ENCODE data around the gene SNX10.

SNX10 gene

DNA sequence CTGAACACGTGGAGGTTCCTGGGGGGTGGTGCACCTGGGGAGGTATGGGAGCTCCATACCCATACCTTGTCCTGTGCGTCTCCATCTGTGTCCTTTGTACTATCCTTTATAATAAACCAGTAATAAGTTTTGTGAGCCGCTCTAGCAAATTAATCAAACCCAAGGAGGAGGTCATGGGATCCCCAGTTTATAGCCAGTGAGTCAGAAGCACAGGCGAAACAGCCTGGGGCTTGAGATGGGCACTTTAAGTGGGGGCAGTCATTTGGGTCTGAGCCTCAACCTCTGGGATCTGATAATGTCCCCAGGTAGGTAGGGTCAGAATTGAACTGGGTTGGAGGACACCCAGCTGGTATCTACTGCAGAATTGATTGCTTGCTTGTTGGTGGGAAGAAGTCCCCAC is 16.9 kb downstream of the SNX10 start:
- TF ChIP-seq POLR2A (IDR thresholded peaks at IDR 0.05; ENCODE audit: low read depth, low read length) = no peak
- no peak for DNase-seq (ENCODE audit: insufficient read length, low spot score)
- FAIRE-seq = no peak

DNA sequence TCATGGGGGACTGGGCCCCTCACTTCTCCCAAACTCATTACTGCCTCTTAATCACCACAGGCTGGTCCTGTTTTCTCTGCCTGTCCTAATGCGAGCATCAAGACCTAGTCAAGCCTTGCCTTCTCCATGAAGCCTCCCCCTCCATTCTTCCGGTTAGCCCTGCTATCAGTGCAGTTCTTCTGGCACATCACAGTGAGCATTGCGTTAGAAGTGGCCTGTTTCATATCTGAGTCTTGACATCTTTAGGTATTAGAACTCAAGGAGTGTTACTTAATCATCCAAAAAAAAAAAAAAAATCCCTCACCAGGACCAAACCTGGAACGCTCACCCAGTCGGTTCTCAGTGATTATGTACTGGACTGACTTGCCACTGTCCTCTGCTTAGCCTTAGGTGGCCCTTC is 17.4 kb downstream of the SNX10 start:
- FAIRE-seq = no peak

DNA sequence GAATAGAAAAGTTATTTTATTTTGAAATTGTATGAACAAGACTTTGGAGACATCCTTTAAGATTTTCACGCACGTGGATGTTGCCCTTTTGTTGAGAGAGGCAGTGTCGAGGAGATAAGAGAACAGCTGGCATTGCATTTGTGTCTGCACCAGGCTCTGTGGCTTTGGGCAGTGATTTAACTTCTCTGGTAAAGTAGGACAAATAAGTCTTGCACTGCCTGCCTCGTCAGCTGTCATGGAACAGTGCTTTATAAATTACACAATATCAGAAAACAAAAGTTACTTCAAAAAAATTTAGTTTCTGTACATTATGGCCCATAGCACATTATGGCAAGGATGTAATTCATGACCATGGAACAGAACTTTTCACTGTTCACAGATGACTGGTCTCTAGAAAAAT is 20.1 kb downstream of the SNX10 start:
- DNase-seq (ENCODE audit: insufficient read length, low spot score) = no peak
- no peak for FAIRE-seq
- TF ChIP-seq POLR2A (IDR thresholded peaks at IDR 0.05; ENCODE audit: low read depth, low read length) = no peak

More for the DNA sequence above, 17.4 kb downstream of the SNX10 start:
- no peak for TF ChIP-seq POLR2A (IDR thresholded peaks at IDR 0.05; ENCODE audit: low read depth, low read length)
- DNase-seq (ENCODE audit: insufficient read length, low spot score) = no peak

DNA sequence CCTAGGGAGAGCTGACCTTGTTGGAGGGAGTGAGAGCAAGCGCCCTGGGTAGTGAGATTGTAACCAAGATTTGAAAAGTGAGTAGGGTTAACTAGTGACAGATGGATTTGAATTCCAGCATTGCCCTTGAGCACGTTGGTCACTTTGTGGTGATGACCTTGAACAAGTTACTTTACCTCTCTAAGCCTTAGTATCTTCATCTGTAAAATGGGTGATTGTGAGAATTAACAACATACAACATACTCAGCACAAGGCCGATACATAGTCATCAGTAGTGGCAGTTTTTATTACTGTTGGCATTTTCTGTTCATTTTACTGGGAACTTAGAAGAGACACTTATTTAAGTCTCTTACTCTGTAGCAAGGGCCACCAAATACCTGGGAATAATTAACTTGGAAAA is 25.5 kb downstream of the SNX10 start:
- FAIRE-seq (no peak), DNase-seq (ENCODE audit: insufficient read length, low spot score) (no peak)
- no peak for TF ChIP-seq POLR2A (IDR thresholded peaks at IDR 0.05; ENCODE audit: low read depth, low read length)

DNA sequence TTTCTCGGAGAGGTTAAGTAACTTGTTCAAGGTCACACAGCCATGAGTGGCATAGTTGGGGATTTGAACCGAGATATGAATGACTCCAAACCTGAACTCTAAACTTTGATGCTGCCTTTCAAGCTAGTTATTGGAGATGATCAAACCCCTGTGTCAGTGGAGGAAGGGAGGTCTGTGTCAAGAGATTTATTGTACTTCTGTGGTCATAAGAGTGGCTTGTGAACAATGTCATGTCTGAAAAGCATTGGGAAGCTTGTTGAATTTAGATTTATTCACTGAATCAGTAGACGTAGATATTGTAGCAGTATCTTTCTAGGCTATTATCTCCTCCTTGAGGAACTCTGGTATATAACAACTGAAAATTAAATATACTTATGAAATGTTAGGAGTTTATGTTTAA is 27.3 kb downstream of the SNX10 start:
- FAIRE-seq = no peak
- TF ChIP-seq POLR2A (IDR thresholded peaks at IDR 0.05; ENCODE audit: low read depth, low read length) = no peak
- DNase-seq (ENCODE audit: insufficient read length, low spot score) = no peak

DNA sequence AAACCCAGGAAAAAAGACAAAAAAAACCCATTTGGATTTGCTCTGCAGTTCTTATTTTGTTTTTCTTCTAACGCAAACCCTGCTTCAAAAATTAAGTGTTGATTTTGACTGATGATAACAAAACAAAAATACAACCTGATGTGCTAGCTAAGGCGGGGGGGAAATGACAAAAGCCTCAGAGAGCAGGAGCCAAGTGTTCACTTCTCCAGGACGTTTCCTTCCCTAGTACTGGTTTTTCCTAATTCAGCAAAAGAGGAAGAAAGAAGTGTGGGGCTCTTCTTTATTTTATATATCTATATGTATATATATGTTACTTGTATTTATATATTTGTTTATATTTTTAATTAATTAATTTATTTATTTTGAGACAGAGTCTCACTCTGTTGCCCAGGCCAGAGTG is 28.0 kb downstream of the SNX10 start:
- no peak for TF ChIP-seq POLR2A (IDR thresholded peaks at IDR 0.05; ENCODE audit: low read depth, low read length)
- DNase-seq (ENCODE audit: insufficient read length, low spot score) (no peak), FAIRE-seq (no peak)

DNA sequence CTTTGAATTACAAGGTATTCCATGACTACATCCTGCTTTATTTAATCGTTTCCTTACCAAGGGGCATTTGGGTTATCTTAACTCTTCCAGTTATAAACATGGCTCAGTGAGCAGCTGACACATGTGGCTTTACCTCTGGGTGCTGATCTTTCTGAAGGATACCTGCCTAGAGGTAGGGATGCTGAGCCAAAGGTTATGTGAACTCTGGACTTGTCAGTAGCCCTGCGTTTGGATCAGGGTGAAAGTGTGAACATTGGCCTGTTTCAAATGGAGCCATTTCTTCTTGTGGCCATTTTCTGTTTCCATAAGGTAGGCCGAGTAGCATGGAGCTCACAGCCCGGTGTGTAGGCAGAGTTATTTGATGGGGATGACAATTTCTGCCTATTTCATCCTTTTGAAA is 29.2 kb downstream of the SNX10 start:
- FAIRE-seq (no peak), DNase-seq (ENCODE audit: insufficient read length, low spot score) (no peak)
- no peak for TF ChIP-seq POLR2A (IDR thresholded peaks at IDR 0.05; ENCODE audit: low read depth, low read length)

DNA sequence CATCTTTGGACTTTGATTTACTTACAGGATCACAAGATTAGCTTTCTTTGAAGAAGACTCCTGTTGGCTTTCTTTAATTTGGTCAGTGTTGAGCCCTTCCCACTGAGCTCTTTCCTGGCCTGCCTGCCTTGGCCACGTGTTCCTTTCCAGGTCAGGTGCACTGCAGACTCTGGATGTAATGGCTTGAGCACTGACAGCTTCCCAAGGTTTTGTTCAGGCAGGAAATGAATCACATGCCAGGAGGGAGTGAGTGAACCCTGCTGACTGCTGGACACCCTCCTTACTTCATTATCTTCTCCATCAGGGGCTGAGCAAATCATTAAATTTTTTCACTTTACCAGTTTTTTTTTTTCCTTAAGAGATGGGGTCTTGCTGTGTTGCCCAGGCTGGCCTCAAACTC is 29.8 kb downstream of the SNX10 start:
- FAIRE-seq (peak; percentile 92), DNase-seq (ENCODE audit: insufficient read length, low spot score) (peak; percentile 82)
- no peak for TF ChIP-seq POLR2A (IDR thresholded peaks at IDR 0.05; ENCODE audit: low read depth, low read length)

DNA sequence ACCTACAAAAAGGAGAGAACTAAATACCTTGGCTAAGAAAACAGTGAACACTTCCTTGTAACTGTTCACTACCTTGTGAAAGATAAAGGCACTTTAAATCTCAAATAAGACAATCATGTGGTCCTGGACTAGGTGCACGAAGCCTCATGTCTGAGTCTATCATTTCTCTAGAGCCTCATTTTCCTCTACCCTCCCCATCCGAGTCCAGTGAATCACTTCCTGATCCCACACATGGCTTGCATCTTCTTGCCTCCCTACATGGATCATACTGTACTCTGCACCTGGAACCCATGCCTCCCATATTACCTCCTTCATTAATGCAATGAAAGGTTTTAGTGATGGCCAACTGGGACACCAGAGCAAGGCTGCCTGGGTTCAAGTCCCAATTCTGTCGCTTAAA is 34.5 kb downstream of the SNX10 start:
- FAIRE-seq (no peak), DNase-seq (ENCODE audit: insufficient read length, low spot score) (peak; percentile 47)
- TF ChIP-seq POLR2A (IDR thresholded peaks at IDR 0.05; ENCODE audit: low read depth, low read length) = no peak

DNA sequence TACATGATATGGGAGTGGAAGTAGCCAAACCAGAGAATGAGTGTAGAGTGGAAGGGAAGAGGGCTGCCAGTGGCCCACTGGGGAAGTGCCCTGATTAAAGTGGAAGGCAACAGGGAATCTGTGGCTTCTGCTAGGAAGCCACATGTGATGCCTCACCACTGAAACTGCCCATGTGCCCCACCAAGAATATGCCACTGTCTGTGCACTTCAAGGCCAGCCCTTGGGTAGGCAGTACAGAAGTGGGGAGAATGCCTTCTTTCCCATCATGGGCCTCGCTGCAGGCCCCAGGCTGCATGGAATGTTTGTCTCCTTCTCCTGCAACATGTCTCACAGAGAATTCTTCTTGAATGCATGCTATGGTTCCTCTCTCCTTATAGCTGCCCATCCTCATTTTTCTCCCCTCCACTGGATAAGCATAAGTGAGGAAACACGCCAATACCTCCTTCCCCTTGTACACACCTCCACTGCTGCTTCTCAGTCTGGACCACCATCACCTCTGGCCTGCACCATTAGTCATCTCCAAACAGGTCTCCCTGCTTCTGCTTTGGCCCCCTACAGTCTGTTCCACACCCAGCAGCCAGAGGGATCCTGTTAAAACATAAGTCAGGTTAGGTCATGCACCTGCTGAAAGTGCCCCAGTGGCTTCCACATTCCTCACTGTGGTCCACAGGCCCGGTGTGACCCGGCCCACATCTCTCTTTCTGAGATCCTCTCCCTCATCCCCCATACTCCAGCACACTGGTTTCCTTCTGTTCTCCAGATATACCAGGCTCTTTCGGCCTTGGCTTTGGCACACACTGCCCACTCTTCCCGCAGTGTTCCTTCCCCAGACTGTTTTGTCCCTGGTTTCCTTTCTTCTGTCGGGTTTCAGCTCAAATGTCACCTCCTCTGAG is 37.1 kb downstream of the SNX10 start:
- no peak for FAIRE-seq
- TF ChIP-seq POLR2A (IDR thresholded peaks at IDR 0.05; ENCODE audit: low read depth, low read length) = no peak

DNA sequence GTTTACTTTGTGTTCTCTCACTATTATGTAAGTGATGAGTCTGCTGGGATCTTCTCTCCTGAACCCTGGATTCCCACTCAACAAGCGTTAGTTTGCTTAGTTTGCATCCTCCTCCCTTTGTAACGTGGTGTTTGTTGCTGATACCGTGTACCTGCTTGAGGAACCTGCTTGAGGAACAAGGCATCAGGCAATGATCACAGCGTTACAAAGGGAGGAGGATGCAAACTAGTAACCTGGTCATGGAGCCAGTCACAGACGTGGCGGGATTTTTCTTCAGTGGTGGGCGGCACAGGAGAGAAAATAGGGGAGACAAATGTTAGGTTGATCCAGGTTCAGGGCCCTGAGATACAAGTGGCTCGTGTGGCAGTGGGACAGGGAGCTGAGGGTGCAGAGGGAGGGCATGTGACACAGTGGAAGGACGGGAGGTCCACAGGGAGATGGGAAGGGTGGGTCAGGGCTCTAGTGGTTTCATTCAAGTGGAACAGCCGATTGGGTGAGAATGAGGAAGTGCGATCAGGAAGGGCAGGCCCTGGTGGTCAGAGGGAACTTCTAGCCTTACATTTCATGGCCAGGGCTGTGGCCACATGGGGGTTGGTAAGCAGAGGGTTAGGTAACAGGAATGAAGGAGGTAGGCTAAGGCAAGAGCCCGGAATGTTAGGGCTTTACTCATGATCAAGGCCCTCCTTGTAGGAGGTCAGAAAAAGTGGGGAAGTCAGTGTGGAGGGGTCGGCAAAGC is 38.0 kb downstream of the SNX10 start:
- FAIRE-seq (no peak), DNase-seq (ENCODE audit: insufficient read length, low spot score) (no peak)
- no peak for TF ChIP-seq POLR2A (IDR thresholded peaks at IDR 0.05; ENCODE audit: low read depth, low read length)

More for the DNA sequence above, 37.1 kb downstream of the SNX10 start:
- no peak for DNase-seq (ENCODE audit: insufficient read length, low spot score)

DNA sequence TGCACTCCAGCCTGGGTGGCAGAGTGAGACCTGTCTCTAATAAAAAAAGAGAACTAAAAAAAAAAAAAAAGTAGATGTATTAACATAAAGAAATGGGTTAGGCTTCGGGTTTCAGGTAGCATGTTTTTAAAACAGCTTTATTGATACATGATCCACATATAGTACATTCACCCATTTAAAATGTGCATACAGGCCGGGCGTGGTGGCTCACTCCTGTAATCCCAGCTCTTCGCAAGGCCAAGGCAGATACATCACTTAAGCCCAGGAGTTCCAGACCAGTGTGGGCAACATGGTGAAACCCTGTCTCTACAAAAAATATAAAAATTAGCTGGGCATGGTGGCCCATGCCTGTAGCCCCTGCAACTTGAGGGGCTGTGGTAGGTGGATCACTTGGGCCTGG is 39.5 kb downstream of the SNX10 start:
- FAIRE-seq (no peak), DNase-seq (ENCODE audit: insufficient read length, low spot score) (no peak)
- TF ChIP-seq POLR2A (IDR thresholded peaks at IDR 0.05; ENCODE audit: low read depth, low read length) = no peak

DNA sequence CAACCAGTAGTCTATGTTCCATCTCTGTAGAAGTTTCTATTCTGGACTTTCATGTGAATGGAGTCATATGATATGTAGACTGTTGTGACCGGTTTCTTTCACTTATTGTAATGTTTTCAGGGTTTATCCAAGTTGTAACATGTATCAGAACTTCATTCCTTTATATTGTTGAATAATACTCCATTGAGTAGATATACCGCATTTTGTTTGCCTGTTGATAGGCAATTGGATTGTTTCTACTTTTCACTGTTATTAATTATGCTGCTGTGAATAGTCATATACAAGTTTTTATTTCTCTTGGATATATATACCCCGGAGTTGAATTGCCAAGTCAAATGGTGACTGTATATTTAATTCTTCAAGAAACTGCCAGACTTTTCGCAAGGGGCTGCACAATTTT is 40.1 kb downstream of the SNX10 start:
- TF ChIP-seq POLR2A (IDR thresholded peaks at IDR 0.05; ENCODE audit: low read depth, low read length) = no peak
- DNase-seq (ENCODE audit: insufficient read length, low spot score) (no peak), FAIRE-seq (no peak)

DNA sequence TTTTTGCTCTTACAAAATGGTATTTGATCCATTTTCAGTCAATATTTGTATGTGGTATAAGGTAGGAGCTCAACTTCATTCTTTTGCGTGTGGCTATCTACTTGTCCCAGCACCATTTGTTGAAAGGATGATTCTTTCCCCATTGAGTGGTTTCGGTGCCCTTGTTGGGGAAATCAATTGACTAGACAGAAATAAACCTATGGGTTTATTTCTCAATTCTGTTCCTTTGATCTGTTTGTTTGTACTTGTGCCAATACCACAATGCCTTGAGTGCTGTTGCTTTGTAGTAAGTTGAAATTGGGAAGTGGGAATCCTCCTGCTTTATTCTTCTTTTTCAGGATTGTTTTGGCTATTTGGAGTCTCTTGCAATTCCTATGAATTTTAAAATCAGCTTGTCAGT is 41.0 kb downstream of the SNX10 start:
- DNase-seq (ENCODE audit: insufficient read length, low spot score) (no peak), FAIRE-seq (no peak)
- TF ChIP-seq POLR2A (IDR thresholded peaks at IDR 0.05; ENCODE audit: low read depth, low read length) = no peak

Measured in H54 (cell line).